DMS 273 (cell line): ENCODE measurements around the gene WIPF1.

ENCODE experiments used
- DNase-seq: peaks from one replicate; lab custom pipeline; 2025; ENCODE audit not compliant: unreplicated experiment; lab: John Stamatoyannopoulos, UW

The WIPF1 gene

GRCh38 chr2:174597345-174598047 is at the start of gene WIPF1:
TSS of gene WIPF1 (minus strand) at chr2:174597804. CDS start at chr2:174585573, 12,231 bp downstream.
- DNase-seq = no peak

- DNase-seq = no peak
Measured at GRCh38 chr2:174645296-174645695, 47.7 kb upstream of the WIPF1 start.

GRCh38 chr2:174644406-174644805 is 46.8 kb upstream of the WIPF1 start:
- no peak for DNase-seq

GRCh38 chr2:174643356-174643755 is 45.8 kb upstream of the WIPF1 start:
- no peak for DNase-seq

- DNase-seq = no peak
Measured at GRCh38 chr2:174641168-174641567, 43.6 kb upstream of the WIPF1 start.

GRCh38 chr2:174636987-174637386 is 39.4 kb upstream of the WIPF1 start:
- no peak for DNase-seq

GRCh38 chr2:174635776-174636404 is 38.3 kb upstream of the WIPF1 start:
- DNase-seq = no peak

GRCh38 chr2:174635015-174635593 is 37.5 kb upstream of the WIPF1 start:
- DNase-seq = no peak

GRCh38 chr2:174634130-174635014 is 36.8 kb upstream of the WIPF1 start:
- DNase-seq = no peak

- no peak for DNase-seq
Measured at GRCh38 chr2:174633623-174633930, 36.0 kb upstream of the WIPF1 start.

GRCh38 chr2:174632841-174633622 is 35.4 kb upstream of the WIPF1 start:
- no peak for DNase-seq

- DNase-seq = no peak
Measured at GRCh38 chr2:174631009-174631981, 33.7 kb upstream of the WIPF1 start.

GRCh38 chr2:174630107-174630506 is 32.5 kb upstream of the WIPF1 start:
- DNase-seq = no peak

GRCh38 chr2:174629506-174629905 is 31.9 kb upstream of the WIPF1 start:
- DNase-seq = no peak

GRCh38 chr2:174628528-174629169 is 31.0 kb upstream of the WIPF1 start:
- DNase-seq = no peak

GRCh38 chr2:174627216-174627615 is 29.6 kb upstream of the WIPF1 start:
- DNase-seq = no peak

GRCh38 chr2:174624895-174625430 is 27.4 kb upstream of the WIPF1 start:
- DNase-seq = no peak

- DNase-seq = no peak
Measured at GRCh38 chr2:174623690-174624089, 26.1 kb upstream of the WIPF1 start.

- DNase-seq = no peak
Measured at GRCh38 chr2:174623106-174623637, 25.6 kb upstream of the WIPF1 start.
